Endothelial cell of umbilical vein (primary cell): ENCODE results near the gene NUP155.

Source experiments
- EZH2 ChIP-seq: IDR thresholded peaks from 2 replicates; pipeline ENCODE4 v1.6.1; 2012; ENCODE audit warnings: borderline replicate concordance, low read depth, mild to moderate bottlenecking, moderate library complexity, low read length, inconsistent platforms; ENCODE audit not compliant: severe bottlenecking
- MYC ChIP-seq: IDR thresholded peaks from one replicate; pipeline ENCODE4 v1.6.1; 2011; ENCODE audit warnings: mild to moderate bottlenecking, low read depth, low read length
- POLR2A ChIP-seq: IDR thresholded peaks from 2 replicates; pipeline ENCODE4 v1.6.1; 2012; ENCODE audit warnings: low read depth, mild to moderate bottlenecking, control low read depth, low read length
- POLR2AphosphoS5 ChIP-seq: IDR thresholded peaks from 2 replicates; pipeline ENCODE4 v1.6.1; 2012; ENCODE audit warnings: low read depth, mild to moderate bottlenecking, control low read depth, low read length, moderate library complexity; ENCODE audit not compliant: insufficient read depth
- TF ChIP-seq, protein P1 (sequence below), 2 donors: IDR thresholded peaks; 1 replicate in 1 of 2; 2 replicates in 1 of 2; pipeline ENCODE4 v1.5.1; 2011; ENCODE audit warnings: low read length in 2 of 2, mild to moderate bottlenecking in 2 of 2, moderate library complexity in 2 of 2, control low read depth in 1 of 2, inconsistent platforms in 1 of 2, low read depth in 1 of 2; ENCODE audit not compliant: insufficient read depth in 1 of 2; ENCODE audit errors: extremely low read depth in 1 of 2
- TF ChIP-seq, protein P2 (sequence below): IDR thresholded peaks from 2 replicates; pipeline ENCODE4 v1.6.1; 2011; ENCODE audit not compliant: insufficient read depth, insufficient read length

DNA sequence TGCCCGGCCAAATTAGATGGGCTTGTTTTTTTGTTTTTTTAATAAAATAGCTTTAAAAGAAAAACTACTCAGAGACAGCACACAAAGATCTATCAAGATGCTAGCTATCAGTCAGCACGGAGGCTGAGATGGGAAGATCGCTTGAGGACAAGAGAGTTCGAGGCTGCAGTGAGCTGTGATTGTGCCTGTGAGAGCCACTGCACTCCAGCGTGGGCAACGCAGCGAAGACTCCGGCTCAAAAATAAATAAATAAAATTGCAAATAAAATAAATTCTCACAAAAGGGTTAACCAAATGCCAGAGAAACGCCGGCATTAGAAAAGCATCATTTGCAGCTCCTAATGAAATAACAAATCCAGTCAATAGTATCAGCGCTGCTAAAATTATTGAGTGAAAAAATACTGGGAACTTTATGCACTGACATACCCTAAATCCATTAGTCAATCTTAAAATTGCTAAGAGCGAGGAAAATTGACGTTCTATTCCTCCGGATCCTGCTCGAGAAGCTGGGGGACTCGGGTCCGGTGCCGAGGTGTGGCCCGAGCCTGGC lies 122.4 kb downstream of the NUP155 start:
- TF ChIP-seq POLR2AphosphoS5 (no peak), EZH2 (no peak), MYC (no peak), POLR2A (no peak)
- TF ChIP-seq, protein P1, sequence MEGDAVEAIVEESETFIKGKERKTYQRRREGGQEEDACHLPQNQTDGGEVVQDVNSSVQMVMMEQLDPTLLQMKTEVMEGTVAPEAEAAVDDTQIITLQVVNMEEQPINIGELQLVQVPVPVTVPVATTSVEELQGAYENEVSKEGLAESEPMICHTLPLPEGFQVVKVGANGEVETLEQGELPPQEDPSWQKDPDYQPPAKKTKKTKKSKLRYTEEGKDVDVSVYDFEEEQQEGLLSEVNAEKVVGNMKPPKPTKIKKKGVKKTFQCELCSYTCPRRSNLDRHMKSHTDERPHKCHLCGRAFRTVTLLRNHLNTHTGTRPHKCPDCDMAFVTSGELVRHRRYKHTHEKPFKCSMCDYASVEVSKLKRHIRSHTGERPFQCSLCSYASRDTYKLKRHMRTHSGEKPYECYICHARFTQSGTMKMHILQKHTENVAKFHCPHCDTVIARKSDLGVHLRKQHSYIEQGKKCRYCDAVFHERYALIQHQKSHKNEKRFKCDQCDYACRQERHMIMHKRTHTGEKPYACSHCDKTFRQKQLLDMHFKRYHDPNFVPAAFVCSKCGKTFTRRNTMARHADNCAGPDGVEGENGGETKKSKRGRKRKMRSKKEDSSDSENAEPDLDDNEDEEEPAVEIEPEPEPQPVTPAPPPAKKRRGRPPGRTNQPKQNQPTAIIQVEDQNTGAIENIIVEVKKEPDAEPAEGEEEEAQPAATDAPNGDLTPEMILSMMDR (IDR thresholded peaks at IDR 0.05; ENCODE audit: extremely low read depth in 1 of 2, insufficient read depth in 1 of 2, low read depth in 1 of 2, low read length in 2 of 2): no peak
- TF ChIP-seq, protein P2, sequence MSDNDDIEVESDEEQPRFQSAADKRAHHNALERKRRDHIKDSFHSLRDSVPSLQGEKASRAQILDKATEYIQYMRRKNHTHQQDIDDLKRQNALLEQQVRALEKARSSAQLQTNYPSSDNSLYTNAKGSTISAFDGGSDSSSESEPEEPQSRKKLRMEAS: no peak
